KMS-11 (cell line): ENCODE data around the gene ACAN.

Experiments used
- H2AFZ ChIP-seq: fragments of 200-600 bp; sonication (generic); 2 replicates; pipeline ENCODE4 v1.6.1; 2016; ENCODE audit warnings: antibody characterized with exemption, mixed run types, low read depth
- H3K27ac ChIP-seq: fragments of 200-600 bp; sonication (generic); 2 replicates; pipeline ENCODE4 v1.6.1; 2016; ENCODE audit warnings: mild to moderate bottlenecking, mixed run types
- H3K27me3 ChIP-seq: fragments of 200-600 bp; sonication (generic); 2 replicates; pipeline ENCODE4 v1.6.1; 2017; ENCODE audit warnings: mild to moderate bottlenecking, low read depth, mixed run types, moderate library complexity; ENCODE audit not compliant: insufficient read depth
- H3K36me3 ChIP-seq: fragments of 200-600 bp; sonication (generic); 2 replicates; pipeline ENCODE4 v1.6.1; 2017; ENCODE audit warnings: mild to moderate bottlenecking, mixed run types; ENCODE audit not compliant: insufficient read depth
- H3K4me1 ChIP-seq: fragments of 200-600 bp; sonication (generic); 2 replicates; pipeline ENCODE4 v1.6.1; 2016; ENCODE audit warnings: mild to moderate bottlenecking, low read depth, mixed run types; ENCODE audit not compliant: poor library complexity, severe bottlenecking
- H3K4me2 ChIP-seq: fragments of 200-600 bp; sonication (generic); 2 replicates; pipeline ENCODE4 v1.7.0; 2016; ENCODE audit warnings: mild to moderate bottlenecking, mixed run types
- H3K4me3 ChIP-seq: fragments of 200-600 bp; sonication (generic); IDR thresholded peaks from 2 replicates; pipeline ENCODE4 v1.6.1; 2017; ENCODE audit warnings: low read depth, low read length, mixed read lengths; ENCODE audit not compliant: insufficient read depth
- H3K79me2 ChIP-seq: fragments of 200-600 bp; sonication (generic); 2 replicates; pipeline ENCODE4 v1.6.1; 2016; ENCODE audit warnings: low read depth, mixed run types; ENCODE audit not compliant: insufficient read depth
- H3K9ac ChIP-seq: fragments of 200-600 bp; sonication (generic); 2 replicates; pipeline ENCODE4 v1.6.1; 2016; ENCODE audit warnings: mild to moderate bottlenecking, mixed run types
- H4K20me1 ChIP-seq: fragments of 200-600 bp; sonication (generic); 2 replicates; pipeline ENCODE4 v1.6.1; 2016; ENCODE audit warnings: mild to moderate bottlenecking, mixed run types; ENCODE audit not compliant: insufficient read depth
- TF ChIP-seq, protein P1 (sequence below): fragments of 200-600 bp; sonication (generic); conservative IDR thresholded peaks from 2 replicates; pipeline ENCODE4 v1.6.1; 2017; ENCODE audit warnings: low read depth, mild to moderate bottlenecking, antibody characterized with exemption, low read length, moderate library complexity, mixed read lengths

Gene ACAN

DNA sequence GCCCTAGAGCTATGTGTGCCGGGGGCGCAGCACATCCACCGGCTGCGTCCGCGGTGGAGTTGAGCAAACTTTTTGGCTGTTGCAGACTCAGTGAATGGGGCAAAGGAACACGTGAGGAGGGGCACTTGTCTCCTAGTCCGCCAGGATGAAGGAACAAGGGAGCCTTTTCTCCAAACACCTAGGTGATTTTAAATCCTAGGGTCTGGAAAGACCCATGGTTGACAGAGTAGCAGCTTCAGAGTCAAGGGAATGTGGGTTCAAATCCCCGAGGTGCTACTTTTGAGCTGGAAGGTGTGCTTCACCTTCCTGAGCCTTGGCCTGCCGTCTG lies 648 bp downstream of the ACAN start:
- Histone ChIP-seq H3K4me1 (no peaks in the 10 kb centered on the region), H3K27ac (no peak overlapping the region), H3K36me3 (no peaks in the 10 kb centered on the region), H2AFZ (no peak overlapping the region), H3K79me2 (no peaks in the 10 kb centered on the region), H3K27me3 (no peaks in the 10 kb centered on the region), H3K4me2 (no peak overlapping the region), H3K9ac (no peak overlapping the region), H3K4me3 (no peak overlapping the region), H4K20me1 (no peaks in the 10 kb centered on the region)
- TF ChIP-seq, protein P1, sequence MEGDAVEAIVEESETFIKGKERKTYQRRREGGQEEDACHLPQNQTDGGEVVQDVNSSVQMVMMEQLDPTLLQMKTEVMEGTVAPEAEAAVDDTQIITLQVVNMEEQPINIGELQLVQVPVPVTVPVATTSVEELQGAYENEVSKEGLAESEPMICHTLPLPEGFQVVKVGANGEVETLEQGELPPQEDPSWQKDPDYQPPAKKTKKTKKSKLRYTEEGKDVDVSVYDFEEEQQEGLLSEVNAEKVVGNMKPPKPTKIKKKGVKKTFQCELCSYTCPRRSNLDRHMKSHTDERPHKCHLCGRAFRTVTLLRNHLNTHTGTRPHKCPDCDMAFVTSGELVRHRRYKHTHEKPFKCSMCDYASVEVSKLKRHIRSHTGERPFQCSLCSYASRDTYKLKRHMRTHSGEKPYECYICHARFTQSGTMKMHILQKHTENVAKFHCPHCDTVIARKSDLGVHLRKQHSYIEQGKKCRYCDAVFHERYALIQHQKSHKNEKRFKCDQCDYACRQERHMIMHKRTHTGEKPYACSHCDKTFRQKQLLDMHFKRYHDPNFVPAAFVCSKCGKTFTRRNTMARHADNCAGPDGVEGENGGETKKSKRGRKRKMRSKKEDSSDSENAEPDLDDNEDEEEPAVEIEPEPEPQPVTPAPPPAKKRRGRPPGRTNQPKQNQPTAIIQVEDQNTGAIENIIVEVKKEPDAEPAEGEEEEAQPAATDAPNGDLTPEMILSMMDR = no peak

DNA sequence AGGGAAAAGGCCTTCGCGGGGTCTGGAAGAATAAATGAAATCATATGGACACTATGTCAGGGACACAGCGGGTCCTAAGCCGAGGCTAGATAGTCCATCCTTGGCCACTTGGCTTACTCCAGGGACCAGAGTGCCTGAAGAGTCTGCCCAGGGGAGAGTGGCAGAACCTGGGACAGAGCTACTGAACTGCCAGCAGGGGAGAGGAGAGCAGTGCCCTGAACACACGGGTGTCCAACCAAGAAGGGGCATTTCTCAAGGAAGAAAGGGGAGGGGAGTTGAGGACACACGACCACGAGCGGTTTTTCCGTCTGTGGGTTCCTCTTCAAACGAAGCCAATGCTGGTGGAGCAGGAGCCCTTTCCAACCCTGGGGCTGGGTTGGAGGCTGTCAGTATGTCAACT lies 1.0 kb downstream of the ACAN start:
- no peak overlapping the region for H3K4me3 ChIP-seq
- no peak overlapping the region for H3K9ac ChIP-seq
- TF ChIP-seq, protein P1 = no peak
- H4K20me1 ChIP-seq = no peaks in the 10 kb centered on the region
- H3K27me3 ChIP-seq = no peaks in the 10 kb centered on the region
- H2AFZ ChIP-seq = no peak overlapping the region
- H3K36me3 ChIP-seq = no peaks in the 10 kb centered on the region
- no peak overlapping the region for H3K27ac ChIP-seq
- H3K4me2 ChIP-seq = no peak overlapping the region
- no peaks in the 10 kb centered on the region for H3K79me2 ChIP-seq
- H3K4me1 ChIP-seq = no peaks in the 10 kb centered on the region

DNA sequence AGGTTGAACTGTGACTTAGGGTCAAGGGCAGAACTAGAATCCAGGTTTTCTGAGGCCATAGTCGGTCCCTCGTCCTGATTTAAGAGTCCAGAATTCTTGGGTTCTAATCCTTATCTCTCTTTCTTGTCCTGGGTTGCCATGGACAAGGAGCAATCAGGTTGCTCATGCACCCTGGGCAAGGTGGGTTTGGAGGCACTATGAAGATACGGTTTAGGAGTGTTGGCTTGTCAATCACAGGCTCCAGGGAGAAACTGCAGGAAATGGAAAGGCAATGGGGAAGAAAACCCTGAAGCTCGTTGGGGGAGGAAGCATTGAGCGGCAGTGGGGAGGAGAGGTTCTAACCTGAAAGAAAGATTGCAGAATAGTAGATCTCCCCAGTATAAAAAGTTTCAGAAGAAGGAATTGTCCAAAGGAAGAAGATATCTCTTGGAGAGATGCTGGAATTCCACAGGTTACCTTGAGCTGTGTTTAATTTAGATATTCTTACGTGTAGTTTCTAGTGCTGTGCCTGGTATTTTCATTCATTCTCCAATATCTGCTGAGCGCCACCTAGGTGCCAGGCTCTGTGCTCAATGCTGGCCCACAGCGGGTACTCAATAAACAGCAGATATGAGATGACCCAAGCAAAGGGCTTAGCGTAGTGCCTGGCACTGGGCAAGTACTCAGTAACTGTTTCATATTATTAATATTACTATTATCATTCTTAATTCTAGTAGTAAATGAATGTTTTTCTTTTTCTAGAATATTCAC lies 2.0 kb downstream of the ACAN start:
- H3K4me2 ChIP-seq = no peak overlapping the region
- no peaks in the 10 kb centered on the region for H3K4me1 ChIP-seq
- no peaks in the 10 kb centered on the region for H3K27me3 ChIP-seq
- H4K20me1 ChIP-seq = no peaks in the 10 kb centered on the region
- H3K9ac ChIP-seq = no peak overlapping the region
- no peaks in the 10 kb centered on the region for H3K36me3 ChIP-seq
- no peaks in the 10 kb centered on the region for H3K79me2 ChIP-seq
- H2AFZ ChIP-seq = no peak overlapping the region
- no peak overlapping the region for H3K27ac ChIP-seq
- TF ChIP-seq, protein P1 = no peak
- H3K4me3 ChIP-seq = no peak overlapping the region

DNA sequence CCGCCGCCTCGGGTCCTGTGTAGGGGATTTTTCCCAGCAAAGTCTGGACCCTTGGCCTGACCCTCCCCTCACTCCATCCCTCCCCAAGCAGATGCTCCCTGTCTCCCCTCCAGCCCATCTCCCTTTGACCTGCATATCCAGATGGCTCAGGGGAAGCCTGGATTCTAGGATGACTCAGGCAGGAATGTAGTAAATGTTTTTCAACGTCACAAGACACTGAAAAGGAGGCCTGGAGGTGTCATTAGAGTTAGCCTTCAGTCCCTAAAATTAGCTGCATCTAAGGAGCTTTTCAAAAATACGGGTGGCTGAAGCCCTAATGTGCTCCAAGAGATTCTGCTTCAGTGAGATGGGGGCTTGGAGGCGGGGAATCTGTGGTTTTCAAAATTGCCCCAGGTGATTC lies 7.2 kb downstream of the ACAN start:
- no peaks in the 10 kb centered on the region for H3K79me2 ChIP-seq
- H3K4me3 ChIP-seq = no peak overlapping the region
- H3K9ac ChIP-seq = no peak overlapping the region
- no peaks in the 10 kb centered on the region for H4K20me1 ChIP-seq
- TF ChIP-seq, protein P1 = no peak
- H3K4me1 ChIP-seq = no peaks in the 10 kb centered on the region
- no peak overlapping the region for H3K27ac ChIP-seq
- no peak overlapping the region for H3K4me2 ChIP-seq
- no peaks in the 10 kb centered on the region for H3K36me3 ChIP-seq
- no peaks in the 10 kb centered on the region for H3K27me3 ChIP-seq
- no peak overlapping the region for H2AFZ ChIP-seq
